ENCODE results near the gene CXCL17. TPM values are rescaled to one million over a fixed set of nuclear protein-coding genes. Genes with fewer than 3 reads are reported as not detected.

The CXCL17 gene
- total RNA-seq, 1 experiment from 2014 or later, result not detected

GRCh38 chr19:42397263-42398166 is 45.2 kb downstream of the CXCL17 start:
- no peak overlapping the region for H3T11ph ChIP-seq (ENCODE audit: low read length)
- H4K91ac ChIP-seq (ENCODE audit: insufficient read length, low read depth, low read length), result no peak overlapping the region
- no peak overlapping the region for H3K18ac ChIP-seq (ENCODE audit: insufficient read length, low read depth, low read length)
- H2BK120ac ChIP-seq (ENCODE audit: low read depth, low read length, poor library complexity, severe bottlenecking), result no peak overlapping the region
- H3K79me2 ChIP-seq (ENCODE audit: insufficient read depth, low read length), result no peaks in the 10 kb centered on the region
- peaks cover 26 to 37% of the 10 kb centered on the region in 2 experiments for H3K4me1 Mint-ChIP-seq
- peak overlapping the region; percentile 91 to 95 for H3K4me3 Mint-ChIP-seq
- peak overlapping the region; percentile 85 for H3K4me2 ChIP-seq (ENCODE audit: insufficient read depth, insufficient read length, low read length)
- DNase-seq, result no peak
- H3K9ac ChIP-seq (ENCODE audit: extremely low read depth, insufficient read length, low read length), result peak overlapping the region; percentile 58
- WGBS (ENCODE audit: extremely low coverage, insufficient read length, low lambda C conversion rate), result no CpG with 5 or more reads among the region's 25 CpGs
- no peak overlapping the region for H3K23ac ChIP-seq (ENCODE audit: insufficient read length, low read depth, low read length)
- no peak overlapping the region for H2AFZ ChIP-seq (ENCODE audit: low read length)
- no peaks in the 10 kb centered on the region for H3K9me3 ChIP-seq (ENCODE audit: control insufficient read depth, low read depth, low read length)
- H4K8ac ChIP-seq (replicated peaks; ENCODE audit: insufficient read length, low read depth, low read length), result no peak overlapping the region
- peaks cover 3% of the 10 kb centered on the region; the same call in 1 of the 2 replicates for H3K4me1 ChIP-seq (ENCODE audit: insufficient read depth, low read length)
- H3K27me3 ChIP-seq (ENCODE audit: insufficient read depth, low read length), result no peaks in the 10 kb centered on the region
- H3K79me1 ChIP-seq (ENCODE audit: insufficient read depth, low read depth, low read length, poor library complexity, severe bottlenecking), result no peaks in the 10 kb centered on the region
- H2AK5ac ChIP-seq (ENCODE audit: insufficient read length, low read length), result no peak overlapping the region
- H3K23me2 ChIP-seq (ENCODE audit: insufficient read length, low read depth, low read length, poor library complexity, severe bottlenecking), result peaks cover 21% of the 10 kb centered on the region
- TF ChIP-seq CTCF (conservative IDR thresholded peaks at IDR 0.05), result no peak
- H2BK5ac ChIP-seq (ENCODE audit: insufficient read length, low read length), result no peak overlapping the region
- H2BK15ac ChIP-seq (ENCODE audit: low read depth, low read length), result no peak overlapping the region
- H2BK12ac ChIP-seq (ENCODE audit: insufficient read length, low read depth, low read length), result no peak overlapping the region
- no peak overlapping the region for H3K4ac ChIP-seq (ENCODE audit: low read depth, low read length)
- no peak overlapping the region for H4K5ac ChIP-seq (ENCODE audit: insufficient read length, low read depth, low read length)
- peaks cover 5 to 10% (median 10%) of the 10 kb centered on the region in 3 experiments; a peak in 6 of 7 replicates for H3K36me3 Mint-ChIP-seq (ENCODE audit: insufficient read depth in 1 of 3, low read depth in 3 of 3)
- no peak overlapping the region for H3K27ac ChIP-seq (ENCODE audit: insufficient read length, low read depth, low read length)
- H2BK20ac ChIP-seq (ENCODE audit: low read depth, low read length, poor library complexity, severe bottlenecking), result no peak overlapping the region
- 0 out of 2 replicates have a peak overlapping the region, but pooled peaks have one; percentile 10 for H3K14ac ChIP-seq (ENCODE audit: insufficient read depth, low read length)
- H3K27ac Mint-ChIP-seq, result peak overlapping the region in 2 of 3 experiments; percentile 11 to 55; a peak in 4 of 7 replicates
- H4K20me1 ChIP-seq (ENCODE audit: control insufficient read depth, insufficient read depth, insufficient read length), result peaks cover 3% of the 10 kb centered on the region
- H3K56ac ChIP-seq (ENCODE audit: insufficient read length, low read depth, low read length), result no peak overlapping the region
- H3K27me3 Mint-ChIP-seq (ENCODE audit: low read depth), result peaks cover 44% of the 10 kb centered on the region
- no peaks in the 10 kb centered on the region for H3K9me3 Mint-ChIP-seq

All from H9 (cell line).